Keratinocyte (primary cell): ENCODE data around the gene EML5. TPM values are rescaled to one million over a fixed set of nuclear protein-coding genes. Genes with fewer than 3 reads are reported as not detected.

Experiments
- DNase-seq: peaks from one replicate; pipeline ENCODE4 v3.0.0-alpha.2; 2011; ENCODE audit warnings: low read depth, missing footprints, low spot score
- FAIRE-seq: peaks from 2 replicates; lab custom pipeline; 2011; peaks lifted over from hg19 to GRCh38; lab: Jason Lieb, UNC
- H2AFZ ChIP-seq: 2 replicates; pipeline ENCODE4 v1.6.0; 2012; ENCODE audit warnings: low read length, control low read depth, inconsistent platforms; ENCODE audit not compliant: control insufficient read depth
- H3K27ac ChIP-seq: 2 replicates; pipeline ENCODE4 v1.5.1; 2011; ENCODE audit warnings: low read length; ENCODE audit not compliant: control insufficient read depth, insufficient read depth
- H3K27me3 ChIP-seq: 3 replicates; pipeline ENCODE4 v1.6.0; 2011; ENCODE audit warnings: low read length; ENCODE audit not compliant: control insufficient read depth, insufficient read depth; ENCODE audit errors: extremely low read depth
- H3K36me3 ChIP-seq, 2 experiments: 2 replicates in 1 of 2; 3 replicates in 1 of 2; pipeline ENCODE4 v1.5.1; 2011; ENCODE audit warnings: low read length in 2 of 2, mild to moderate bottlenecking in 1 of 2; ENCODE audit not compliant: control insufficient read depth in 2 of 2, insufficient read depth in 2 of 2; ENCODE audit errors: extremely low read depth in 1 of 2
- H3K4me1 ChIP-seq: 3 replicates; pipeline ENCODE4 v1.5.1; 2011; ENCODE audit warnings: low read length; ENCODE audit not compliant: control insufficient read depth, insufficient read depth; ENCODE audit errors: extremely low read depth
- H3K4me2 ChIP-seq: 3 replicates; pipeline ENCODE4 v1.6.0; 2011; ENCODE audit warnings: low read depth, low read length; ENCODE audit not compliant: control insufficient read depth, insufficient read depth; ENCODE audit errors: extremely low read depth
- H3K4me3 ChIP-seq, 3 experiments: fragments of 200-600 bp in 1 of 3; sonication (generic) in 1 of 3; 2 replicates in 2 of 3; 3 replicates in 1 of 3; pipeline ENCODE4 v1.5.1; 2011 to 2016; ENCODE audit warnings: low read length in 3 of 3, mild to moderate bottlenecking in 3 of 3, control low read depth in 2 of 3, inconsistent platforms in 1 of 3, low read depth in 1 of 3, mixed read lengths in 1 of 3, mixed run types in 1 of 3, moderate library complexity in 1 of 3; ENCODE audit not compliant: control insufficient read depth in 2 of 3, insufficient read depth in 2 of 3; ENCODE audit errors: extremely low read depth in 1 of 3
- H3K79me2 ChIP-seq: 2 replicates; pipeline ENCODE4 v1.6.0; 2012; ENCODE audit warnings: low read length; ENCODE audit not compliant: control insufficient read depth, insufficient read depth
- H3K9ac ChIP-seq: 3 replicates; pipeline ENCODE4 v1.6.0; 2011; ENCODE audit warnings: low read length; ENCODE audit not compliant: control insufficient read depth, insufficient read depth; ENCODE audit errors: extremely low read depth
- H3K9me1 ChIP-seq: 3 replicates; pipeline ENCODE4 v1.6.0; 2011; ENCODE audit warnings: low read length; ENCODE audit not compliant: control insufficient read depth, insufficient read depth; ENCODE audit errors: extremely low read depth
- H3K9me3 ChIP-seq: 2 replicates; pipeline ENCODE4 v1.5.1; 2012; ENCODE audit warnings: low read depth, low read length; ENCODE audit not compliant: control insufficient read depth
- H4K20me1 ChIP-seq: 3 replicates; pipeline ENCODE4 v1.6.0; 2011; ENCODE audit warnings: low read length; ENCODE audit not compliant: control insufficient read depth, insufficient read depth; ENCODE audit errors: extremely low read depth
- CTCF ChIP-seq, 3 experiments: IDR thresholded peaks in 1 of 3; conservative IDR thresholded peaks in 1 of 3; optimal IDR thresholded peaks in 1 of 3; 2 replicates in 2 of 3; 3 replicates in 1 of 3; pipeline versions ENCODE3 to v1.5.1; 2011; ENCODE audit warnings: low read length in 3 of 3, mild to moderate bottlenecking in 3 of 3, moderate library complexity in 2 of 3, control low read depth in 1 of 3, inconsistent platforms in 1 of 3; ENCODE audit not compliant: insufficient read depth in 2 of 3; ENCODE audit errors: extremely low read depth in 1 of 3
- EZH2 ChIP-seq: IDR thresholded peaks from one replicate; pipeline ENCODE4 v1.6.1; 2012; ENCODE audit warnings: inconsistent platforms, mild to moderate bottlenecking, low read length, moderate library complexity
- dilution Hi-C: fragments of 300-500 bp; cut with MboI; formaldehyde crosslinking; loops from one replicate; pipeline ENCODE4 v1.7.0; 2020; ENCODE audit warnings: low sequenced_read_pairs; ENCODE audit not compliant: extremely low pct_ligation_motif_present
- polyA plus RNA-seq, 5 experiments: library from polyadenylated mRNA; depleted of rRNA in 3 of 5; stranded (reverse) in 3 of 5; stranded (forward) in 1 of 5; unstranded in 1 of 5; fragments of >200 nt; gene quantifications; 1 replicate in 1 of 5; 2 replicates in 3 of 5; 3 replicates in 1 of 5; pipeline versions ENCODE4 v1.2.1 to v1.2.3, GENCODE V29; 2011 to 2012; ENCODE audit warnings: missing spikeins in 2 of 5, low read depth in 1 of 5, low replicate concordance in 1 of 5

EML5 gene
- polyA plus RNA-seq, 1 donor (not counting 4 experiments of a cell fraction or from before 2014, with no cell fraction given) = 1.4 TPM

GRCh38 chr14:88611878-88612277, 180.9 kb downstream of the EML5 start:
- Histone ChIP-seq H3K36me3 (peaks cover 20 to 23% of the 10 kb centered on the region in 2 experiments), H3K4me2 (no peak overlapping the region)

DNA sequence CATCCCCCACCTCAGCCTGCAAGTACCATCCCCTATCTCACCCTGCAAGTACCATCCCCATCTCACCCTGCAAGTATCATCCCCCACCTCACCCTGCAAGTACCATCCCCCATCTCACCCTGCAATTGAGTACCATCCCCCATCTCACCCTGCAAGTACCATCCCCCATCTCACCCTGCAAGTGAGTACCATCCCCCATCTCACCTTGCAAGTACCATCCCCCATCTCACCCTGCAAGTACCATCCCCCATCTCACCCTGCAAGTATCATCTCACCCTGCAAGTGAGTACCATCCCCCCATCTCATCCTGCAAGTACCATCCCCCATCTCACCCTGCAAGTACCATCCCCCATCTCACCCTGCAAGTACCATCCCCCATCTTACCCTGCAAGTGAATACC, 184.9 kb downstream of the EML5 start:
- DNase-seq (no peak), FAIRE-seq (no peak)
- Histone ChIP-seq H4K20me1 (no peaks in the 10 kb centered on the region), H2AFZ (no peak overlapping the region), H3K9me3 (no peaks in the 10 kb centered on the region), H3K36me3 (peaks cover 27 to 35% of the 10 kb centered on the region in 2 experiments), H3K4me3 (no peak overlapping the region), H3K4me2 (no peak overlapping the region), H3K27me3 (no peaks in the 10 kb centered on the region), H3K4me1 (peaks cover 14% of the 10 kb centered on the region), H3K9me1 (no peaks in the 10 kb centered on the region), H3K27ac (no peak overlapping the region), H3K79me2 (no peaks in the 10 kb centered on the region), H3K9ac (no peak overlapping the region)
- dilution Hi-C loops = no loop called here
- TF ChIP-seq EZH2 (no peak), CTCF (optimal IDR thresholded peaks at IDR 0.05 in 1 of 3, IDR thresholded peaks at IDR 0.05 in 1 of 3, conservative IDR thresholded peaks at IDR 0.05 in 1 of 3; ENCODE audit: extremely low read depth in 1 of 3, insufficient read depth in 2 of 3, low read length in 3 of 3) (no peak)

More at GRCh38 chr14:88611878-88612277, 180.9 kb downstream of the EML5 start:
- H3K4me3 ChIP-seq = no peak overlapping the region
- FAIRE-seq (no peak), DNase-seq (no peak)
- H3K27me3 ChIP-seq = no peaks in the 10 kb centered on the region
- H3K4me1 ChIP-seq = peaks cover 51% of the 10 kb centered on the region
- no peak overlapping the region for H3K27ac ChIP-seq
- H3K9me1 ChIP-seq = no peaks in the 10 kb centered on the region
- no peak overlapping the region for H3K9ac ChIP-seq
- no peaks in the 10 kb centered on the region for H4K20me1 ChIP-seq
- no peaks in the 10 kb centered on the region for H3K79me2 ChIP-seq
- H2AFZ ChIP-seq = no peak overlapping the region
- no peak for TF ChIP-seq EZH2
- no peak for TF ChIP-seq CTCF (optimal IDR thresholded peaks at IDR 0.05 in 1 of 3, IDR thresholded peaks at IDR 0.05 in 1 of 3, conservative IDR thresholded peaks at IDR 0.05 in 1 of 3; ENCODE audit: extremely low read depth in 1 of 3, insufficient read depth in 2 of 3, low read length in 3 of 3)
- no peaks in the 10 kb centered on the region for H3K9me3 ChIP-seq
- dilution Hi-C loops = no loop called here
